NCI-H526 treated with DMSO at 0.1 percent for 48 hours (cell line): Measurements from ENCODE around the gene PCDHGA7.
A peak's percentile ranks its signal among the peaks of the same experiment; 100 is the strongest.
"Not testable (repeated sequence)": the region's sequence is repeated elsewhere in the genome, so short reads cannot be mapped to it uniquely, and the experiment has no call there.

Experiments used
- DNase-seq: peaks from one replicate; lab custom pipeline; 2025; lab: John Stamatoyannopoulos, UW

Gene PCDHGA7

GRCh38 chr5:141430332-141431113 is 48.0 kb downstream of the PCDHGA7 start, which contains the start of gene PCDHGA12:
PCDHGA12 (plus strand) TSS chr5:141430507; CDS start chr5:141430760, 253 bp downstream.
- DNase-seq = peak; percentile 78

GRCh38 chr5:141431286-141431685 is 48.7 kb downstream of the PCDHGA7 start:
- no peak for DNase-seq

- not testable (repeated sequence) for DNase-seq
Observed at GRCh38 chr5:141432308-141432707, 49.8 kb downstream of the PCDHGA7 start.

- DNase-seq = not testable (repeated sequence)
Observed at GRCh38 chr5:141432726-141433125, 50.2 kb downstream of the PCDHGA7 start.

GRCh38 chr5:141434006-141434405 is 51.5 kb downstream of the PCDHGA7 start:
- no peak for DNase-seq
